ENCODE measurements around the gene FAM120B.
"Not testable (repeated sequence)": the region's sequence is repeated elsewhere in the genome, so short reads cannot be mapped to it uniquely, and the experiment has no call there.

FAM120B gene

GRCh38 chr6:170388113-170388512, 81.6 kb downstream of the FAM120B start:
- Mint-ChIP-seq H3K27ac (no peak overlapping the region), H3K9me3 (no peaks in the 10 kb centered on the region), H3K27me3 (no peaks in the 10 kb centered on the region), H3K4me1 (no peaks in the 10 kb centered on the region), H3K4me3 (no peak overlapping the region)
- no peak for ATAC-seq
- no peak for DNase-seq

DNA sequence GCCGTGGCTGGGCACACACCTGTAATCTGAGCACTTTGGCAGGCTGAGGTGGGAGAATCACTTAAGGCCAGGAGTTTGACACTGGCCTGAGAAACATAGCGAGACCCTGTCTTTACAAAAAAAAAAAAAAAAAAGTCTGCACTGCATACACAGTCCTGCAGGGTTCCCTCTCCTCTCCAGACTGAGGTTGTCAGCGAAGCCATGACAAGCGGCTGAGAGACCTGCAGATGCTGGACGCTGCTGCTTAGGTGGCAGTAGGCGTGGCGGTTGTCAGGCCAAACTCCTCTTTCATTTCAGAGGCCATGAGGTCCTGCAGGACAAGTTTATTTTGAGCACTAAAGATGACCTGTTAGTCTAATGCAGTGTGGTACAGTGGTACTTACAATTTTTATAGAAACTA, 86.5 kb downstream of the FAM120B start:
- Mint-ChIP-seq H3K27me3 (no peaks in the 10 kb centered on the region), H3K4me1 (peaks cover 8% of the 10 kb centered on the region), H3K4me3 (no peak overlapping the region), H3K27ac (no peak overlapping the region), H3K9me3 (no peaks in the 10 kb centered on the region)
- DNase-seq (no peak), ATAC-seq (no peak)

GRCh38 chr6:170393807-170394399, 87.3 kb downstream of the FAM120B start:
- H3K9me3 Mint-ChIP-seq: no peaks in the 10 kb centered on the region
- ATAC-seq (peak; percentile 99), DNase-seq (peak; percentile 59 to 82)
- peaks cover 8% of the 10 kb centered on the region for H3K4me1 Mint-ChIP-seq
- H3K4me3 Mint-ChIP-seq: peak overlapping the region in 1 of 2 donors; percentile 29
- H3K27ac Mint-ChIP-seq: peak overlapping the region in 1 of 2 donors; percentile 63
- H3K27me3 Mint-ChIP-seq: no peaks in the 10 kb centered on the region

- Mint-ChIP-seq H3K27ac (no peak overlapping the region), H3K9me3 (no peaks in the 10 kb centered on the region)
- DNase-seq: no peak
These were observed 88.4 kb downstream of the FAM120B start for GRCh38 chr6:170394980-170395379.

GRCh38 chr6:170398743-170399369, 92.3 kb downstream of the FAM120B start:
- not testable (repeated sequence) for H3K4me1 Mint-ChIP-seq, H3K27me3 Mint-ChIP-seq, H3K9me3 Mint-ChIP-seq, H3K27ac Mint-ChIP-seq, H3K4me3 Mint-ChIP-seq, ATAC-seq
- DNase-seq: peak in 1 of 2 donors; percentile 13

More at GRCh38 chr6:170394980-170395379, 88.4 kb downstream of the FAM120B start:
- H3K27me3 Mint-ChIP-seq: no peaks in the 10 kb centered on the region
- no peak for ATAC-seq
- H3K4me1 Mint-ChIP-seq: peaks cover 8% of the 10 kb centered on the region
- no peak overlapping the region for H3K4me3 Mint-ChIP-seq

DNA sequence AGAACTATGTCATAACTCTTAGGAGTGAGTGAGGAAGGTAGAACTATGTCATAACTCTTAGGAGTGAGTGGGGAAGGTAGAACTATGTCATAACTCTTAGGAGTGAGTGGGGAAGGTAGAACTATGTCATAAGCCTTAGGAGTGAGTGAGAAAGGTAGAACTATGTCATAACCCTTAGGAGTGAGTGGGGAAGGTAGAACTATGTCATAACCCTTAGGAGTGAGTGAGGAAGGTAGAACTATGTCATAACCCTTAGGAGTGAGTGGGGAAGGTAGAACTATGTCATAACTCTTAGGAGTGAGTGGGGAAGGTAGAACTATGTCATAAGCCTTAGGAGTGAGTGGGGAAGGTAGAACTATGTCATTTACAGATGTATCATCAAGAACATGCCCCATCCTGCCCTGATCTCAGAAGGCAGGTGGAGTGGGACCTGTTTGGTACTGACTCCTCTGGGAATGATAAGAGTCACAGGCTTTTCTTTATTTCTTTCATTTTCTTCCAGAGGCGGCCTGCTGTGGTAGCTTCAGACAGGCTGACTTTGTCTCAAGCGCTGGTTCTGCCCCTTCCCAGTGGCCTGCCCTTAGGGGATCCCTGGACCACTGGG, 93.5 kb downstream of the FAM120B start:
- ATAC-seq, H3K27me3 Mint-ChIP-seq: not testable (repeated sequence)

GRCh38 chr6:170402318-170403040, 95.9 kb downstream of the FAM120B start:
- Mint-ChIP-seq H3K27me3 (no peaks in the 10 kb centered on the region), H3K4me1 (no peaks in the 10 kb centered on the region), H3K9me3 (no peaks in the 10 kb centered on the region), H3K4me3 (no peak overlapping the region), H3K27ac (peak overlapping the region in 1 of 2 donors; percentile 85)
- ATAC-seq (no peak), DNase-seq (no peak)

More for the DNA sequence above, 93.5 kb downstream of the FAM120B start:
- H3K4me3 Mint-ChIP-seq, H3K9me3 Mint-ChIP-seq, H3K4me1 Mint-ChIP-seq: not testable (repeated sequence)
- DNase-seq: peak in 1 of 2 donors; percentile 19
- peak overlapping the region; percentile 29 to 63 for H3K27ac Mint-ChIP-seq

DNA sequence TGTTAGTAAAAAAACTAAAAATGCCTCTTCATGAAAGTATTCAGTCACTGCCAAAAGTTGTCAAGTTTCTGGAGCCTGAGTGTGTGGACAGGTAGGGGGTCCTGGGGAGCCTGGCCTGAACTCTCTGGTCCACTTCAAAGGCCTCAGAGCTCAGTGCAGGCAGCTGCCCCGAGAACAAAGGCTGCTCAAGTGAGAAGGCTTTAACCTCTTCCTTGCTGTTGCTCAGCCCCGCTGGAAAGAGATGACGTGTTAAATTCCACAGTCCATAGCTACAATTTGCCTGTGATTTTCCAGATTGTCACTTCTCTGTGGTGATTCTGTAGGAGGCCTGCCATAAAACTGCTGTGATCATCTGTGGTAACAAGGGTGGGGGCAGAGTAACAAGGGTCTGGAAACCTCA, 96.9 kb downstream of the FAM120B start:
- no peaks in the 10 kb centered on the region for H3K4me1 Mint-ChIP-seq
- ATAC-seq: no peak

DNA sequence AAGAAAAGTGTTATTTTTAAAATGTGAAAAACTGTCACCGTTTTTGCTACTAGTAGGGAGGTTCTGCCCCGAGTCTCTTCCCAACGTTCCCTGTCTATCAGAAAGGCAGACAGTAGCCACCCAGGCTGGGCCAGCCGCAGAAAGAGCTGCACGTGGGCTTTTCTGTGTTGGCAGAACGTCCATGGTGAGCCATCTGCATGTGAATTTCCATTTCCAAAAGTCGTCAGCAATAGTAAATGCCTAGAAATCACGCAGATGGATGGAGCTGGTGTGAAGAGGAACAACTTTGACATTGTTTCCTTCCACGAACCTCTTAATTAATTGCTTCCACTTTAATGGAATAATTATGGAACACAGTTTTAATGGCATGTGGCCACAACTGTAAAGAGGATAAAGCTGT, 97.5 kb downstream of the FAM120B start:
- Mint-ChIP-seq H3K27ac (peak overlapping the region in 1 of 2 donors; percentile 8), H3K4me3 (no peak overlapping the region)
- DNase-seq: no peak

More for the DNA sequence above, 96.9 kb downstream of the FAM120B start:
- DNase-seq: no peak
- H3K4me3 Mint-ChIP-seq: no peak overlapping the region
- no peaks in the 10 kb centered on the region for H3K27me3 Mint-ChIP-seq
- peaks cover 0 to 7% of the 10 kb centered on the region in 2 donors for H3K9me3 Mint-ChIP-seq
- H3K27ac Mint-ChIP-seq: no peak overlapping the region

GRCh38 chr6:170404697-170405096, 98.1 kb downstream of the FAM120B start:
- no peak for DNase-seq
- ATAC-seq: no peak
- peak overlapping the region in 1 of 2 donors; percentile 80 for H3K27ac Mint-ChIP-seq
- peaks cover 0 to 12% of the 10 kb centered on the region in 2 donors for H3K9me3 Mint-ChIP-seq
- H3K27me3 Mint-ChIP-seq: no peaks in the 10 kb centered on the region
- no peak overlapping the region for H3K4me3 Mint-ChIP-seq
- no peaks in the 10 kb centered on the region for H3K4me1 Mint-ChIP-seq

More for the DNA sequence above, 97.5 kb downstream of the FAM120B start:
- peaks cover 0 to 12% of the 10 kb centered on the region in 2 donors for H3K9me3 Mint-ChIP-seq
- no peaks in the 10 kb centered on the region for H3K4me1 Mint-ChIP-seq
- no peaks in the 10 kb centered on the region for H3K27me3 Mint-ChIP-seq
- ATAC-seq: no peak

DNA sequence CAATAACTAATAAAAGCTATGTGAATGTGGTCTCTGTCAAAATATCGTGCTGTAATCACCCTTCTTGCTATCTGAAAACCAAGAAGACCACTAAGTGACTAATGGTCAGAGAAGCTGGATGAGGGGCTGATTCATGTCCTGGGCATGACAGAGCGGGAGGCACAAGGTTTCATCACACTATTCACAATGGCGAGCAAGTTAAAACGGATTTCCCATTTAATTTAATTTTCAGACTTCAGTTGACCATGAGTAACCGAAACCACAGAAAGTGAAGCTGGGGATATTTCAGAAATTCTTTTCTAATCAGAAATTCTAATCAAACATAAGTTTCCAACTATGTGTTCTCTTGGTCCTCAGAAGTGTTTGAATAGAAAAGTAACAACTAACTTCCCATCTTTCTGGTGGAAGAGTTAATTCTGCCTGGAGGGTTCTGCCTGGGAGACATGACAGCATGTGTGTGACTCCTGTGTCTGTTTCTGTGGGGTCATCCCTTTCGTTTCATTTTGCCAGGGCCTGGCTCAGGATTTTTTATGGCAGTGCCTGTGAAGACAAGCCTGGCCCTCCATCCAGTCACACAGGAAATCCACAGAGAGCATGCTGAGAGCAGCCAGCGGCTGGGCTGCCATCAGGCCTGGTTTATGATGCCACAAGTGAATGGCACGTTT, 98.9 kb downstream of the FAM120B start:
- Mint-ChIP-seq H3K9me3 (peaks cover 0 to 17% of the 10 kb centered on the region in 2 donors), H3K4me1 (no peaks in the 10 kb centered on the region), H3K4me3 (no peak overlapping the region), H3K27ac (peak overlapping the region in 1 of 2 donors; percentile 66), H3K27me3 (no peaks in the 10 kb centered on the region)
- no peak for DNase-seq
- ATAC-seq: no peak

GRCh38 chr6:170407200-170407599, 100.6 kb downstream of the FAM120B start:
- ATAC-seq (no peak), DNase-seq (no peak)
- Mint-ChIP-seq H3K27ac (no peak overlapping the region), H3K4me3 (no peak overlapping the region), H3K9me3 (peaks cover 0 to 27% of the 10 kb centered on the region in 2 donors), H3K27me3 (peaks cover 8% of the 10 kb centered on the region), H3K4me1 (no peaks in the 10 kb centered on the region)

- H3K4me3 Mint-ChIP-seq: no peak overlapping the region
- DNase-seq: no peak
- no peak for ATAC-seq
- H3K9me3 Mint-ChIP-seq: peaks cover 0 to 32% of the 10 kb centered on the region in 2 donors
- H3K4me1 Mint-ChIP-seq: no peaks in the 10 kb centered on the region
- peaks cover 8% of the 10 kb centered on the region for H3K27me3 Mint-ChIP-seq
- H3K27ac Mint-ChIP-seq: no peak overlapping the region
These were observed 101.4 kb downstream of the FAM120B start for GRCh38 chr6:170407932-170408331.

DNA sequence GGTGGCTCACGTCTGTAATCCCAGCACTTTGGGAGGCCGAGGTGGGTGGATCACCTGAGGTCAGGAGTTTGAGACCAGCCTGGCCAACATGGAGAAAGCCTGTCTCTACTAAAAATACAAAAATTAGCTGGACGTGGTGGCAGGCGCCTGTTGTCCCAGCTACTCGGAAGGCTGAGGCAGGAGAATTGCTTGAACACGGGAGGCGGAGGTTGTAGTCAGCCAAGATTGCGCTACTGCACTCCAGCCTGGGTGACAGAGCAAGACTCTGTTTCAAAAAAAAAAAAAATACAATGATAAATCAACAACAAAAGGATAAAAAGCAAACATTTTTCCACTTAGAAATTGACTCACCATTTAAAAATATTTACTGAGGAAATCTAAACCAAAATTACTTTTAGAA, 103.2 kb downstream of the FAM120B start:
- DNase-seq, H3K4me3 Mint-ChIP-seq, H3K4me1 Mint-ChIP-seq, H3K27ac Mint-ChIP-seq, ATAC-seq: not testable (repeated sequence)
- peaks cover 23% of the 10 kb centered on the region for H3K27me3 Mint-ChIP-seq
- peaks cover 5 to 46% of the 10 kb centered on the region in 2 donors for H3K9me3 Mint-ChIP-seq

- DNase-seq (no peak), ATAC-seq (no peak)
- Mint-ChIP-seq H3K4me1 (no peaks in the 10 kb centered on the region), H3K9me3 (peaks cover 5 to 46% of the 10 kb centered on the region in 2 donors), H3K27me3 (peaks cover 23% of the 10 kb centered on the region), H3K27ac (peak overlapping the region in 1 of 2 donors; percentile 75), H3K4me3 (no peak overlapping the region)
These were observed 103.7 kb downstream of the FAM120B start for GRCh38 chr6:170410241-170410640.

All from stimulated activated naive CD8-positive, alpha-beta T cell treated with anti-CD3 and anti-CD28 coated beads, Interleukin-15, amount 100 ng/mL, for 72 hours (primary cell).